ENCODE data around the gene MLYCD.

Gene MLYCD

DNA sequence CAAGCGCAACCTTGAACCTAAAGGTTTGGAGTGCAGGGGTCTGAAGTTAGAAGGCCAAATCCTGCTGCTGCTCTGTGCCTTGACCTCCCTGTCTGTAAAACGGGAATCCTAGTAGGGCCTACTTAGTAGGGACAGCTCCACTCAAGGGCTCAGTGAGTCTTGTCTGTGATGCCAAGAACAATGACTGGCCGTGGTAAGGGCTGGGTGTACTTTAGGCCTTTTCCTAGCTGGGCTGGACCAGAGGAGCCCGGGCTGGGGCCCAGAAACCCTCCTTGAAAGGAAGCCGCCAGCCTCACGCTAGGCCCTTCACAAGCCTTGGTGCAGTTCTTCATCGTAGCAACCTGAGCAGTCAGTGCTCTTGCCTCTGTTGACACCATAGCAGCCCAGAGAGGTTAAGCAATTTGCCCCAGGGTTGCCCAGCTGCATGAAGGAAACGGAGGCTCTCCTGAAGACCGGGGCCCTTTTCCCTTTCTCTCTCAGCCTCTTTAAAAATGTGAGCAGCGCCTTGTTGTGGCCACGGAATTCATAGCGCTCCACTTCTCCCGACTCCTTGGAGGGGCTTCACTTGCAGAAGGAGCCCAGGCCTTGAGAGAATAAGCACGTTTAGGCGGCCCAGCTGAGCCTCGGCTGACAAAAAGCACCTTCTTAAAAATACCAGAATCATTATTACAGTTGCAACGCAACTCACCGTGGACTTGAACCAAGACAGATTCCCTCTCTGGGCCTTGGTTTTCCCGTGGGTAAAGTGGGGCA lies 73.5 kb downstream of the MLYCD start:
- no peak for FAIRE-seq

DNA sequence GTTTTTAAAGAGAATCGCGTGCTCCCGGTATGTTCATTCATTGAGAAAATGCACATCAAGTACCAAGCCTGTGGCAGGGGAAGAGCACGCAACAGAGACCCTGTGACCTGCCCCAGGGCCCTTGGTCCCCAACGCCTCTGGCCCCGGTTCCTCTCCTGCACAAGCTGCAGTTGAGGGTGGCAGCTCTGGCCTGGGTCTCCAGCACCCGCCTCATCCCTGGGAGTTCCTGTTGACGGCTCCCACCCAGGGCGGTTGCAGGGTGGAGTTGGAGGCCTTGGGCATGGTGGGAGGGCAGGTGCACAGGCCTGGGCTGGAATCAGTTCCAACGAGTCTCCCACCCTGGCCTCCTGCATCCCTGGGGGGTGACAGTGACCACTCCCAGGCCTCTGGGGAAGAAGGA lies 74.2 kb downstream of the MLYCD start:
- FAIRE-seq, result no peak

DNA sequence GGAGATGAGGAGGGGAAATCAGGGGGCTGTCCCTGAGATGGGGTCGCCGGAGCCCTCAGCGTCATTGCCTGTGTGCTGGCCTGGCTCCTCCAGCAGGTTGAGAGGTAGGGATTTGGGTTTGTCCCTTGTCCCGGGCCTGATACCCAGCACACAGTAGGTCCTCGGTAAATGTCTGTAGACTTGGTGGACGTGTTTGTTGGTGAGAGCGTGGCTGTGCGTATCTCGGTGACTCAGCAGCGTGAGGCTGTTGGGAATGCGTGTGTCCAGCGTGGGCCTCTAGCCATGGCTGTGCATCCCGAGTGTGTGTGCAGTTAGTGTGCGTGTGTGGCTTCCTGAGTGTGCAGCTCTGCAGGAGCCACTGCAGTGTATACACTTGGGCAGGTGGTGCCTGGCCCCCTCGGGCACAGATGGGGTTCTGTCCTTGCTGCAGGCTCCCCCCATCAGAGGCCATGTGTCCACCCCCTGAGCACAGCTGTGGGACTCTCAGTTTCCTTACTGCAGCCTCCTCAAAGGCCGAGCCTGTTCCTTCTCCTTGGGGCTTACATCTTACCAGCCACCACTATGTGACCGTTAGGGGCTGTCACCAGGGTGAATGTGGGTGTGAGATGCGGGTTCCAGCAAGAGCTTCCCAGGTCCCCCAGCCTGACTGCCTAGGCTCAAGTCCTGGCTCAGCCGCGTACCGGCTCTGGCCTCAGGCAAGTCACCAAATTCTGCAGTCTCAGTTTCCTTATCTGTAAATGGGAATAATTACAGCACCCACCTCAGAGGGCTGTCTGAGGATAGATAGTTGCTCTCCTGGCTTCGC lies 74.9 kb downstream of the MLYCD start:
- FAIRE-seq, result no peak

DNA sequence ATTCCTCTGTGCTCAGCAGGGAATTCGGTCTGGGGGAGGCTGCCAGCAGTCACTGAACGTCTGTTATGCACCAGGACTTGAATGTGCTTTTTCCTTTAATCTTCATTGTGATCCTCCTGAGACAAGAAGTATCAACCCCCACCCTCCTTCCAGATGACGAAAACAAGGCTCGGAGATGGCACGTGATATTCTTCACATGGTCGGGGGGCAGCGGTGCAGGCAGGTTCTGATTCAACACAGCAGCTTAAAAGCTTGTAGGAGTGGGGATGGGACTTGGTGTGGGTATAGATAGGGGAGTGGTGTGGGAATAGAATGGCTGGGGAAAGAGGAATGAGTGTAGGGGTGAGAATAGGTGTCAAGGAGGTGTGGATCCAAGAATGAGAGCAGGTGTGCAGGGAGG lies 75.6 kb downstream of the MLYCD start:
- no peak for FAIRE-seq

DNA sequence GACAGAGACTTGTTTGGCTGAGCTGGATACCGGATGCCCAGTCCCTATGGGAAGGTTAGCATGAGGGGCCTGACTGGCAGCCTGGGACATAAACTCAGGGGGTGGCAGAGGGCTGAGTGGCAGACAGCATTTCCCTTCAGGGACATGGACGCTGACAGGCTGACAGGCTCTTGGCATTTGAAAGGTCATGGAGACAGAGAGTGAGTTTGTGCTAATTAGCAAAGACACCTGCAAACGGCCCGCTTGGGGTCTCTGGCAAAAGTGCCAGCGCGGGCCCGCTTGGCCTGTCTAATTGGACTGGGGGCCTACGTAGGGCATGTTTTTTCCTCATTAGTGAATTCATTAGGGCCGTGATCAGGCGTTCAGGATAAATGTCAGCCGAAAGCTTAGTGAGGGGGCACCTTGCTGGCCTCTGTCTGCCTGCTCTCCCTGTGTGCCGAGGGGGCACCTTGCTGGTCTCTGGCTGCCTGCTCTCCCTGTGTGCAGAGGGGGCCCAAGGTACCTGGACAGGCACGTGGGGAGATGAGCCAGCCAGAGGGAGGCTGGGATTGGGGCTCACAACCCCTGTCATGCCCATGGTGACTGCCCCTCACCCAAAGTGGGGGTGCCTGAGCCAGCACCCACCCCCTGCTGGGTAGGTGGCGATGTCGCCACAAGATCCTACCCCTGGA lies 76.8 kb downstream of the MLYCD start:
- FAIRE-seq, result no peak
